IMR-90 (cell line): ENCODE data around the gene MED12L.

Source experiments
- BHLHE40 ChIP-seq: fragments of 150-350 bp; IDR thresholded peaks from 2 replicates; pipeline ENCODE4 v1.6.1; 2016; ENCODE audit warnings: mild to moderate bottlenecking, low read depth, low read length
- FOS ChIP-seq: fragments of 150-350 bp; IDR thresholded peaks from 2 replicates; pipeline ENCODE4 v1.6.1; 2016; ENCODE audit warnings: low read depth, low read length
- NFE2L2 ChIP-seq: fragments of 150-350 bp; IDR thresholded peaks from 2 replicates; pipeline ENCODE4 v1.6.1; 2016; ENCODE audit warnings: low read depth, mild to moderate bottlenecking, low read length
- POLR2A ChIP-seq: IDR thresholded peaks from 2 replicates; pipeline ENCODE4 v1.6.1; 2012; ENCODE audit warnings: mild to moderate bottlenecking, low read depth, low read length
- RCOR1 ChIP-seq: IDR thresholded peaks from 2 replicates; pipeline ENCODE4 v1.6.1; 2012; ENCODE audit warnings: mild to moderate bottlenecking, low read length, improper control_type of control experiment; ENCODE audit not compliant: insufficient replicate concordance
- RFX5 ChIP-seq: IDR thresholded peaks from 2 replicates; pipeline ENCODE4 v1.8.0; 2012; ENCODE audit warnings: low read depth, mild to moderate bottlenecking, low read length, moderate library complexity
- TF ChIP-seq, protein P1 (sequence below): conservative IDR thresholded peaks from 2 replicates; pipeline ENCODE4 v1.5.1; 2012; ENCODE audit warnings: mild to moderate bottlenecking, low read depth, low read length, improper control_type of control experiment

GRCh38 chr3:151106311-151106710, 20.8 kb downstream of the MED12L start:
- TF ChIP-seq, protein P1, sequence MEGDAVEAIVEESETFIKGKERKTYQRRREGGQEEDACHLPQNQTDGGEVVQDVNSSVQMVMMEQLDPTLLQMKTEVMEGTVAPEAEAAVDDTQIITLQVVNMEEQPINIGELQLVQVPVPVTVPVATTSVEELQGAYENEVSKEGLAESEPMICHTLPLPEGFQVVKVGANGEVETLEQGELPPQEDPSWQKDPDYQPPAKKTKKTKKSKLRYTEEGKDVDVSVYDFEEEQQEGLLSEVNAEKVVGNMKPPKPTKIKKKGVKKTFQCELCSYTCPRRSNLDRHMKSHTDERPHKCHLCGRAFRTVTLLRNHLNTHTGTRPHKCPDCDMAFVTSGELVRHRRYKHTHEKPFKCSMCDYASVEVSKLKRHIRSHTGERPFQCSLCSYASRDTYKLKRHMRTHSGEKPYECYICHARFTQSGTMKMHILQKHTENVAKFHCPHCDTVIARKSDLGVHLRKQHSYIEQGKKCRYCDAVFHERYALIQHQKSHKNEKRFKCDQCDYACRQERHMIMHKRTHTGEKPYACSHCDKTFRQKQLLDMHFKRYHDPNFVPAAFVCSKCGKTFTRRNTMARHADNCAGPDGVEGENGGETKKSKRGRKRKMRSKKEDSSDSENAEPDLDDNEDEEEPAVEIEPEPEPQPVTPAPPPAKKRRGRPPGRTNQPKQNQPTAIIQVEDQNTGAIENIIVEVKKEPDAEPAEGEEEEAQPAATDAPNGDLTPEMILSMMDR = no peak
- no peak for TF ChIP-seq POLR2A
- no peak for TF ChIP-seq RCOR1
- no peak for TF ChIP-seq FOS
- no peak for TF ChIP-seq NFE2L2
- no peak for TF ChIP-seq RFX5
- TF ChIP-seq BHLHE40 = no peak
